HCT116 (cell line): ENCODE measurements around the gene HIF1AN. TPM values are rescaled to one million over a fixed set of nuclear protein-coding genes. Genes with fewer than 3 reads are reported as not detected.
A peak's percentile ranks its signal among the peaks of the same experiment; 100 is the strongest.

ENCODE experiments used
- ATAC-seq: fragments of 200-7000 bp; cut with Tn5 transposase; 2 replicates; pipeline ENCODE4 v1.9.1; 2020; ENCODE audit warnings: mild to moderate bottlenecking, moderate library complexity
- BruUV-seq: library from RNA; stranded (reverse); fragments of 400-500 nt; replicated peaks from 2 replicates; lab custom pipeline; 2021; lab: Mats Ljungman, UMichigan
- CTCF ChIA-PET: fragments of 300-600 bp; sonication (Branson Sonifier 250); formaldehyde crosslinking; loops from one replicate; lab custom pipeline; 2021; ENCODE audit warnings: antibody characterized with exemption; lab: Charles Lee
- POLR2A ChIA-PET: fragments of 300-600, 350-600 bp; sonication (Branson Sonifier 250); formaldehyde crosslinking; loops from one replicate; lab custom pipeline; 2021; ENCODE audit warnings: antibody characterized with exemption; lab: Charles Lee
- RAD21 ChIA-PET, 2 experiments: fragments of 300-600 bp; sonication (Branson Sonifier 250); formaldehyde crosslinking; loops; one replicate each; lab custom pipeline; 2023; ENCODE audit warnings: low total read pairs in 2 of 2; ENCODE audit not compliant: uncharacterized antibody in 2 of 2, unreplicated experiment in 2 of 2, low non-redundant PET in 1 of 2; lab: Charles Lee
- DNase-seq: peaks from one replicate; pipeline ENCODE4 v3.0.0-alpha.2; 2010; ENCODE audit warnings: low read depth, low spot score
- H2AFZ ChIP-seq: fragments of 200-600 bp; shearing (Covaris generic), sonication (generic); 2 replicates; pipeline ENCODE4 v1.6.1; 2017; ENCODE audit warnings: low read depth, mixed run types, mixed read lengths, antibody characterized with exemption, low read length; ENCODE audit not compliant: poor library complexity, severe bottlenecking
- H3K27ac ChIP-seq: 2 replicates; pipeline ENCODE4 v1.5.1; 2012; ENCODE audit warnings: low read depth, low read length
- H3K27me3 ChIP-seq: fragments of 200-600 bp; sonication (generic); 2 replicates; pipeline ENCODE4 v1.6.1; 2016; ENCODE audit warnings: mixed run types, low read length, mixed read lengths; ENCODE audit not compliant: insufficient read depth
- H3K36me3 ChIP-seq, 2 experiments: fragments of 200-500 bp in 1 of 2; fragments of 200-600 bp in 1 of 2; sonication (Bioruptor generic) in 1 of 2; sonication (generic) in 1 of 2; 2 replicates each; pipeline versions ENCODE4 v1.5.1 to v1.6.1; 2014 to 2016; ENCODE audit warnings: low read length in 2 of 2, inconsistent platforms in 1 of 2, mixed read lengths in 1 of 2, mixed run types in 1 of 2; ENCODE audit not compliant: insufficient read depth in 2 of 2, control insufficient read depth in 1 of 2
- H3K4me1 ChIP-seq, 2 experiments: fragments of 200-600 bp in 1 of 2; sonication (generic) in 1 of 2; 2 replicates each; pipeline versions ENCODE4 v1.5.1 to v1.6.1; 2012 to 2017; ENCODE audit warnings: low read length in 2 of 2, inconsistent platforms in 1 of 2, mild to moderate bottlenecking in 1 of 2, mixed read lengths in 1 of 2, mixed run types in 1 of 2, moderate library complexity in 1 of 2; ENCODE audit not compliant: insufficient read depth in 2 of 2, control insufficient read depth in 1 of 2
- H3K4me2 ChIP-seq: fragments of 200-600 bp; sonication (generic); 2 replicates; pipeline ENCODE4 v1.6.1; 2017; ENCODE audit warnings: mixed run types, low read length, mixed read lengths
- H3K4me3 ChIP-seq, 2 experiments: fragments of 200-600 bp in 1 of 2; sonication (generic) in 1 of 2; replicated peaks in 1 of 2; 2 replicates each; pipeline ENCODE4 v1.5.1; 2011 to 2016; ENCODE audit warnings: low read length in 2 of 2, control low read depth in 1 of 2, low read depth in 1 of 2, mild to moderate bottlenecking in 1 of 2, mixed read lengths in 1 of 2, mixed run types in 1 of 2
- H3K79me2 ChIP-seq: fragments of 200-600 bp; sonication (generic); 2 replicates; pipeline ENCODE4 v1.6.1; 2017; ENCODE audit warnings: mild to moderate bottlenecking, mixed run types, low read length, moderate library complexity, mixed read lengths; ENCODE audit not compliant: insufficient read depth
- H3K9ac ChIP-seq: fragments of 200-600 bp; sonication (generic); 2 replicates; pipeline ENCODE4 v1.6.1; 2016; ENCODE audit warnings: low read length, mixed read lengths
- H3K9me2 ChIP-seq: fragments of 200-600 bp; sonication (generic), shearing (Covaris generic); 2 replicates; pipeline ENCODE4 v1.6.1; 2017; ENCODE audit warnings: mixed run types, mild to moderate bottlenecking, moderate library complexity; ENCODE audit not compliant: insufficient read depth
- H3K9me3 ChIP-seq, 2 experiments: fragments of 200-500 bp in 1 of 2; fragments of 200-600 bp in 1 of 2; sonication (Bioruptor generic) in 1 of 2; sonication (generic) in 1 of 2; 2 replicates each; pipeline ENCODE4 v1.6.1; 2014 to 2017; ENCODE audit warnings: low read length in 2 of 2, mixed read lengths in 2 of 2, inconsistent platforms in 1 of 2, low read depth in 1 of 2, mild to moderate bottlenecking in 1 of 2, mixed run types in 1 of 2, moderate library complexity in 1 of 2; ENCODE audit not compliant: control insufficient read depth in 1 of 2, insufficient read depth in 1 of 2
- H4K20me1 ChIP-seq: fragments of 200-600 bp; sonication (generic), shearing (Covaris generic); 2 replicates; pipeline ENCODE4 v1.6.1; 2017; ENCODE audit warnings: mixed run types, mild to moderate bottlenecking, moderate library complexity; ENCODE audit not compliant: insufficient read depth
- ELF1 ChIP-seq: IDR thresholded peaks from 2 replicates; pipeline ENCODE4 v1.6.1; 2012; ENCODE audit warnings: low read depth, borderline replicate concordance
- EZH2 ChIP-seq: fragments of 200-600 bp; sonication (generic); IDR thresholded peaks from 2 replicates; pipeline ENCODE4 v1.6.1; 2017; ENCODE audit warnings: antibody characterized with exemption, mixed run types
- FOSL1 ChIP-seq: IDR thresholded peaks from 2 replicates; pipeline ENCODE4 v1.6.1; 2012; ENCODE audit warnings: low read depth
- POLR2A ChIP-seq: IDR thresholded peaks from 2 replicates; pipeline ENCODE4 v1.7.0; 2011; ENCODE audit warnings: borderline replicate concordance; ENCODE audit not compliant: insufficient read depth, insufficient read length; ENCODE audit errors: extremely low read depth
- SIN3A ChIP-seq: IDR thresholded peaks from 2 replicates; pipeline ENCODE4 v1.6.1; 2012; ENCODE audit warnings: low read depth
- SP1 ChIP-seq: IDR thresholded peaks from 2 replicates; pipeline ENCODE4 v1.6.1; 2012; ENCODE audit warnings: low read depth
- YY1 ChIP-seq: IDR thresholded peaks from 2 replicates; pipeline ENCODE4 v1.6.1; 2011; ENCODE audit warnings: low read length, low read depth, moderate library complexity, mild to moderate bottlenecking; ENCODE audit not compliant: insufficient replicate concordance; ENCODE audit errors: extremely low read depth
- intact Hi-C: fragments of 100-400 bp; cut with micrococcal nuclease; formaldehyde crosslinking; loops from 2 replicates; pipeline ENCODE4 v1.10.0; 2022
- total RNA-seq: library from RNA; stranded (reverse); gene quantifications from one replicate; pipeline ENCODE4 v1.2.1, GENCODE V29; 2021; ENCODE audit not compliant: unreplicated experiment
- TF ChIP-seq, protein P1 (sequence below), 3 experiments: fragments of 200-600 bp in 1 of 3; sonication (generic) in 1 of 3; IDR thresholded peaks in 2 of 3; conservative IDR thresholded peaks in 1 of 3; 2 replicates each; pipeline ENCODE4 v1.5.1; 2012 to 2017; ENCODE audit warnings: low read depth in 2 of 3, low read length in 2 of 3, antibody characterized with exemption in 1 of 3, borderline replicate concordance in 1 of 3, control low read depth in 1 of 3, mild to moderate bottlenecking in 1 of 3, mixed read lengths in 1 of 3, mixed run types in 1 of 3, moderate library complexity in 1 of 3; ENCODE audit not compliant: insufficient read depth in 1 of 3
- TF ChIP-seq, protein P2 (sequence below): IDR thresholded peaks from 2 replicates; pipeline ENCODE4 v1.6.1; 2011; ENCODE audit warnings: mild to moderate bottlenecking, low read length, moderate library complexity; ENCODE audit not compliant: insufficient replicate concordance; ENCODE audit errors: extremely low read depth

The HIF1AN gene
- total RNA-seq, 1 experiment from 2014 or later: 67.2 TPM

GRCh38 chr10:100535338-100535714 is 417 bp upstream of the HIF1AN start:
- no peaks in the 10 kb centered on the region for H3K9me3 ChIP-seq
- peaks cover 17 to 27% of the 10 kb centered on the region in 2 experiments for H3K36me3 ChIP-seq
- no TSS peak for BruUV-seq
- H4K20me1 ChIP-seq: no peaks in the 10 kb centered on the region
- ChIA-PET RAD21 (interaction anchor here in 1 of 2 experiments (1.0 kb wide), 1 partner anchor 343 kb away, joined by 4 read pairs; no protein-coding TSS in a partner anchor), CTCF (interaction anchor here (0.7 to 4.1 kb wide), 21 partner anchors 8 to 655 kb away, joined by 3 to 36 read pairs (median 6); partner anchors contain the start of gene SEC31B), POLR2A (interaction anchor here (0.7 to 1.5 kb wide), 15 partner anchors 8 to 570 kb away, joined by 3 to 9 read pairs (median 4); no protein-coding TSS in a partner anchor)
- H3K27ac ChIP-seq: no peak overlapping the region
- peaks cover 44% of the 10 kb centered on the region for H3K79me2 ChIP-seq
- peak overlapping the region; percentile 99 for H2AFZ ChIP-seq
- no peaks in the 10 kb centered on the region for H3K27me3 ChIP-seq
- H3K4me3 ChIP-seq: peak overlapping the region; percentile 79 to 83
- peaks cover 10 to 21% of the 10 kb centered on the region in 2 experiments for H3K4me1 ChIP-seq
- TF ChIP-seq FOSL1: peak; percentile 8; the same call in 1 of the 2 replicates
- TF ChIP-seq ELF1: no peak
- intact Hi-C loops: no loop called here
- no peaks in the 10 kb centered on the region for H3K9me2 ChIP-seq
- peak overlapping the region; percentile 64 for H3K9ac ChIP-seq
- DNase-seq (no peak), ATAC-seq (peak; percentile 51)
- H3K4me2 ChIP-seq: peak overlapping the region; percentile 86

DNA sequence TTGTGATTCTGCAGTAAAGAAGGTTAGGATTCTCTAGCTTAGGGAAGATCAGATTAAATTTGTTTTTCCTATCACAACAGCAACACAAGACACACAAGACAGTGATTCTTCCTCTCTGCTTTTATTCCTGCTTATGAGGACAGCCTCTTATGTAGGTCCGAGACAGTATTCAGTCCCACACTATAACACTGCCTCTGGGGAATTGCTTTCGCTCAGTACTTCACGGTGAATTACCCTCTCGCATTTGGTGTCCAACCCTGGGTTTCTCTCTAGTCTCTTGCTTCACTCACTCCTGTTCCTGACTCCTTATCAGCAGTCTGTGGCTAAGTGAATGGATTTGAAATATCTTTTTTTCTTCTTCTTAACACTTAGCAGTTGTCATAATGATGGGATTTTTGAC is 1.7 kb downstream of the HIF1AN start:
- no peak for DNase-seq

More for the DNA sequence above, 1.7 kb downstream of the HIF1AN start:
- TF ChIP-seq, protein P1, sequence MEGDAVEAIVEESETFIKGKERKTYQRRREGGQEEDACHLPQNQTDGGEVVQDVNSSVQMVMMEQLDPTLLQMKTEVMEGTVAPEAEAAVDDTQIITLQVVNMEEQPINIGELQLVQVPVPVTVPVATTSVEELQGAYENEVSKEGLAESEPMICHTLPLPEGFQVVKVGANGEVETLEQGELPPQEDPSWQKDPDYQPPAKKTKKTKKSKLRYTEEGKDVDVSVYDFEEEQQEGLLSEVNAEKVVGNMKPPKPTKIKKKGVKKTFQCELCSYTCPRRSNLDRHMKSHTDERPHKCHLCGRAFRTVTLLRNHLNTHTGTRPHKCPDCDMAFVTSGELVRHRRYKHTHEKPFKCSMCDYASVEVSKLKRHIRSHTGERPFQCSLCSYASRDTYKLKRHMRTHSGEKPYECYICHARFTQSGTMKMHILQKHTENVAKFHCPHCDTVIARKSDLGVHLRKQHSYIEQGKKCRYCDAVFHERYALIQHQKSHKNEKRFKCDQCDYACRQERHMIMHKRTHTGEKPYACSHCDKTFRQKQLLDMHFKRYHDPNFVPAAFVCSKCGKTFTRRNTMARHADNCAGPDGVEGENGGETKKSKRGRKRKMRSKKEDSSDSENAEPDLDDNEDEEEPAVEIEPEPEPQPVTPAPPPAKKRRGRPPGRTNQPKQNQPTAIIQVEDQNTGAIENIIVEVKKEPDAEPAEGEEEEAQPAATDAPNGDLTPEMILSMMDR (IDR thresholded peaks at IDR 0.05 in 2 of 3, conservative IDR thresholded peaks at IDR 0.05 in 1 of 3; ENCODE audit: borderline replicate concordance in 1 of 3, insufficient read depth in 1 of 3, low read depth in 2 of 3, low read length in 2 of 3): no peak
- TF ChIP-seq POLR2A (no peak), EZH2 (no peak), SP1 (no peak), ELF1 (no peak), SIN3A (no peak), YY1 (no peak)
- TF ChIP-seq, protein P2, sequence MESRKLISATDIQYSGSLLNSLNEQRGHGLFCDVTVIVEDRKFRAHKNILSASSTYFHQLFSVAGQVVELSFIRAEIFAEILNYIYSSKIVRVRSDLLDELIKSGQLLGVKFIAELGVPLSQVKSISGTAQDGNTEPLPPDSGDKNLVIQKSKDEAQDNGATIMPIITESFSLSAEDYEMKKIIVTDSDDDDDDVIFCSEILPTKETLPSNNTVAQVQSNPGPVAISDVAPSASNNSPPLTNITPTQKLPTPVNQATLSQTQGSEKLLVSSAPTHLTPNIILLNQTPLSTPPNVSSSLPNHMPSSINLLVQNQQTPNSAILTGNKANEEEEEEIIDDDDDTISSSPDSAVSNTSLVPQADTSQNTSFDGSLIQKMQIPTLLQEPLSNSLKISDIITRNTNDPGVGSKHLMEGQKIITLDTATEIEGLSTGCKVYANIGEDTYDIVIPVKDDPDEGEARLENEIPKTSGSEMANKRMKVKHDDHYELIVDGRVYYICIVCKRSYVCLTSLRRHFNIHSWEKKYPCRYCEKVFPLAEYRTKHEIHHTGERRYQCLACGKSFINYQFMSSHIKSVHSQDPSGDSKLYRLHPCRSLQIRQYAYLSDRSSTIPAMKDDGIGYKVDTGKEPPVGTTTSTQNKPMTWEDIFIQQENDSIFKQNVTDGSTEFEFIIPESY: no peak
- no peak overlapping the region for H3K27ac ChIP-seq
- H3K79me2 ChIP-seq: peaks cover 56% of the 10 kb centered on the region
- ChIA-PET CTCF (interaction anchor here (0.9 to 1.0 kb wide), 2 partner anchors 19 to 33 kb away, joined by 3 read pairs; no protein-coding TSS in a partner anchor), POLR2A (no interaction called here), RAD21 (no interaction called here)
- H3K9me2 ChIP-seq: no peaks in the 10 kb centered on the region
- no peak overlapping the region for H3K4me3 ChIP-seq
- intact Hi-C loops: no loop called here
- H3K4me1 ChIP-seq: peaks cover 10 to 17% of the 10 kb centered on the region in 2 experiments
- no peaks in the 10 kb centered on the region for H3K27me3 ChIP-seq
- no TSS peak for BruUV-seq
- H3K9me3 ChIP-seq: no peaks in the 10 kb centered on the region
- H3K9ac ChIP-seq: no peak overlapping the region
- H3K36me3 ChIP-seq: peaks cover 34 to 37% of the 10 kb centered on the region in 2 experiments
- H3K4me2 ChIP-seq: peak overlapping the region; percentile 86; the same call in 1 of the 2 replicates
- H4K20me1 ChIP-seq: no peaks in the 10 kb centered on the region
- no peak for ATAC-seq
- H2AFZ ChIP-seq: no peak overlapping the region
